Testis (tissue), 3 donors: Measurements from ENCODE around the gene CSF2. TPM values are rescaled to one million over a fixed set of nuclear protein-coding genes. Genes with fewer than 3 reads are reported as not detected.

Experiments used
- DNase-seq: peaks from one replicate; pipeline ENCODE4 v3.0.0-alpha.2; 2019
- H3K27ac ChIP-seq, 2 donors: fragments of 200-600 bp; sonication (generic); one replicate each; pipeline ENCODE4 v1.5.1; 2019
- H3K27me3 ChIP-seq: fragments of 200-600 bp; sonication (generic); one replicate; pipeline ENCODE4 v1.5.1; 2019
- H3K36me3 ChIP-seq: fragments of 200-600 bp; sonication (generic); one replicate; pipeline ENCODE4 v1.5.1; 2017; ENCODE audit warnings: low read depth; ENCODE audit errors: missing control alignments
- H3K4me1 ChIP-seq: fragments of 200-600 bp; sonication (generic); one replicate; pipeline ENCODE4 v1.5.1; 2019
- H3K4me3 ChIP-seq, 2 donors: fragments of 200-600 bp; sonication (generic); one replicate each; pipeline ENCODE4 v1.5.1; 2017 to 2019
- H3K9me3 ChIP-seq: fragments of 200-600 bp; sonication (generic); one replicate; pipeline ENCODE4 v1.5.1; 2017
- CTCF ChIP-seq, 3 experiments: fragments of 450-650 bp in 2 of 3; fragments of 200-600 bp in 1 of 3; sonication (generic) in 1 of 3; IDR thresholded peaks; one replicate each; pipeline ENCODE4 v1.5.1; 2016 to 2019; ENCODE audit warnings: antibody characterized with exemption in 3 of 3, mild to moderate bottlenecking in 2 of 3, moderate library complexity in 1 of 3
- POLR2A ChIP-seq: fragments of 450-650 bp; IDR thresholded peaks from one replicate; pipeline ENCODE4 v1.6.1; 2017; ENCODE audit warnings: antibody characterized with exemption, mild to moderate bottlenecking, moderate library complexity
- WGBS, 2 donors: methylation state at CpG; one replicate each; pipeline ENCODE4 v1.1.5; 2018; 5-methylcytosine and 5-hydroxymethylcytosine counted together
- intact Hi-C: fragments of 100-400 bp; cut with DNase I; formaldehyde crosslinking; loops from one replicate; pipeline ENCODE4 v1.15.1; 2023; ENCODE audit warnings: low total_unique reads
- polyA plus RNA-seq: library from polyadenylated mRNA; stranded (reverse); fragments of 350-450 nt; fragmentation: Illumina TruSeq; extraction: RNeasy Lipid Tissue Mini Kit (QIAGEN cat#74804); gene quantifications from one replicate; pipeline ENCODE4 v1.2.3, GENCODE V29; 2014; ENCODE audit warnings: low read depth, low replicate concordance; ENCODE audit not compliant: insufficient read depth
- total RNA-seq, 2 donors: library from RNA; depleted of rRNA; stranded (reverse); fragments of >200 nt; gene quantifications; one replicate each; pipeline ENCODE4 v1.2.3, GENCODE V29; 2016

CSF2 gene
- total and polyA plus RNA-seq, 3 donors from 2014 or later = not detected

- Histone ChIP-seq H3K27ac (no peak overlapping the region), H3K4me3 (no peak overlapping the region), H3K27me3 (no peaks in the 10 kb centered on the region), H3K36me3 (no peaks in the 10 kb centered on the region), H3K4me1 (no peaks in the 10 kb centered on the region), H3K9me3 (no peaks in the 10 kb centered on the region)
- DNase-seq = no peak
- WGBS, 2 donors = 89 to 100% methylated on average over 1 to 5 of the region's 5 CpGs
- intact Hi-C loops = no loop called here
- TF ChIP-seq POLR2A (no peak), CTCF (IDR thresholded peaks at IDR 0.05) (no peak)
Observed at GRCh38 chr5:132026516-132027008, 47.0 kb upstream of the CSF2 start.

GRCh38 chr5:132027027-132027426 is 46.6 kb upstream of the CSF2 start:
- no peaks in the 10 kb centered on the region for H3K27me3 ChIP-seq
- H3K9me3 ChIP-seq = no peaks in the 10 kb centered on the region
- intact Hi-C loops = no loop called here
- H3K4me3 ChIP-seq = no peak overlapping the region
- TF ChIP-seq POLR2A = no peak
- no peak for TF ChIP-seq CTCF (IDR thresholded peaks at IDR 0.05)
- no peak overlapping the region for H3K27ac ChIP-seq
- no peaks in the 10 kb centered on the region for H3K4me1 ChIP-seq
- 88% methylated on average over 2 of the region's 2 CpGs; no CpG with 5 or more reads in 1 of the 2 donors for WGBS, 2 donors
- no peaks in the 10 kb centered on the region for H3K36me3 ChIP-seq
- no peak for DNase-seq

- H3K9me3 ChIP-seq = no peaks in the 10 kb centered on the region
- 52 to 57% methylated on average over 4 of the region's 4 CpGs for WGBS, 2 donors
- intact Hi-C loops = no loop called here
- no peak for TF ChIP-seq POLR2A
- no peak for TF ChIP-seq CTCF (IDR thresholded peaks at IDR 0.05)
- H3K36me3 ChIP-seq = no peaks in the 10 kb centered on the region
- no peaks in the 10 kb centered on the region for H3K4me1 ChIP-seq
- no peak for DNase-seq
- H3K4me3 ChIP-seq = no peak overlapping the region
- no peaks in the 10 kb centered on the region for H3K27me3 ChIP-seq
- no peak overlapping the region for H3K27ac ChIP-seq
Observed at GRCh38 chr5:132029609-132030330, 43.8 kb upstream of the CSF2 start.

GRCh38 chr5:132030610-132031009 is 43.0 kb upstream of the CSF2 start:
- DNase-seq = no peak
- Histone ChIP-seq H3K4me1 (no peaks in the 10 kb centered on the region), H3K27ac (no peak overlapping the region), H3K27me3 (no peaks in the 10 kb centered on the region), H3K9me3 (no peaks in the 10 kb centered on the region), H3K36me3 (no peaks in the 10 kb centered on the region), H3K4me3 (no peak overlapping the region)
- intact Hi-C loops = no loop called here
- no peak for TF ChIP-seq CTCF (IDR thresholded peaks at IDR 0.05)
- TF ChIP-seq POLR2A = no peak
- WGBS, 2 donors = 94 to 95% methylated on average over 2 of the region's 2 CpGs

GRCh38 chr5:132032196-132032595 is 41.4 kb upstream of the CSF2 start:
- no peaks in the 10 kb centered on the region for H3K9me3 ChIP-seq
- TF ChIP-seq POLR2A (no peak), CTCF (IDR thresholded peaks at IDR 0.05) (no peak)

More at GRCh38 chr5:132032196-132032595, 41.4 kb upstream of the CSF2 start:
- Histone ChIP-seq H3K4me1 (no peaks in the 10 kb centered on the region), H3K27ac (no peak overlapping the region), H3K36me3 (no peaks in the 10 kb centered on the region), H3K27me3 (no peaks in the 10 kb centered on the region), H3K4me3 (no peak overlapping the region)
- intact Hi-C loops = no loop called here
- no peak for DNase-seq
